HG02885 (cell line): ENCODE measurements around the gene KIR2DL4.
"Not testable (repeated sequence)": the region's sequence is repeated elsewhere in the genome, so short reads cannot be mapped to it uniquely, and the experiment has no call there.

Source experiments
- ATAC-seq: cut with Tn5 transposase; IDR thresholded peaks from one replicate; pipeline ENCODE4 v1.9.1; 2021; ENCODE audit warnings: mild to moderate bottlenecking; ENCODE audit not compliant: unreplicated experiment, poor library complexity

KIR2DL4 gene

GRCh38 chr19:54803410-54803809, at the start of gene KIR2DL4:
TSS of gene KIR2DL4 (plus strand) at chr19:54803610. CDS start at chr19:54803652, 42 bp downstream.
- no peak for ATAC-seq

- ATAC-seq, result not testable (repeated sequence)
These were observed 47.0 kb upstream of the KIR2DL4 start for GRCh38 chr19:54756204-54757110.

- not testable (repeated sequence) for ATAC-seq
These were observed 44.8 kb upstream of the KIR2DL4 start for GRCh38 chr19:54758577-54758976.

GRCh38 chr19:54764219-54764618, 39.2 kb upstream of the KIR2DL4 start:
- not testable (repeated sequence) for ATAC-seq

GRCh38 chr19:54766464-54766863, 36.9 kb upstream of the KIR2DL4 start:
- ATAC-seq, result not testable (repeated sequence)

GRCh38 chr19:54769646-54770045, 33.8 kb upstream of the KIR2DL4 start, which contains the start of gene KIR2DL1:
TSS of gene KIR2DL1 (plus strand) at chr19:54769793. CDS start at chr19:54769851, 58 bp downstream.
- ATAC-seq, result not testable (repeated sequence)

- ATAC-seq, result not testable (repeated sequence)
These were observed 32.9 kb upstream of the KIR2DL4 start for GRCh38 chr19:54770511-54770910.

- not testable (repeated sequence) for ATAC-seq
These were observed 32.1 kb upstream of the KIR2DL4 start for GRCh38 chr19:54771018-54771960.

GRCh38 chr19:54772666-54773065, 30.7 kb upstream of the KIR2DL4 start:
- ATAC-seq, result not testable (repeated sequence)

GRCh38 chr19:54775095-54775815, 28.2 kb upstream of the KIR2DL4 start:
- not testable (repeated sequence) for ATAC-seq

GRCh38 chr19:54775830-54776229, 27.6 kb upstream of the KIR2DL4 start:
- ATAC-seq, result not testable (repeated sequence)

GRCh38 chr19:54777851-54778250, 25.6 kb upstream of the KIR2DL4 start:
- ATAC-seq, result not testable (repeated sequence)

- ATAC-seq, result not testable (repeated sequence)
These were observed 24.5 kb upstream of the KIR2DL4 start for GRCh38 chr19:54778896-54779295.

- not testable (repeated sequence) for ATAC-seq
These were observed 20.5 kb upstream of the KIR2DL4 start for GRCh38 chr19:54782916-54783315.

GRCh38 chr19:54786091-54786723, 17.2 kb upstream of the KIR2DL4 start:
- not testable (repeated sequence) for ATAC-seq

- ATAC-seq, result not testable (repeated sequence)
These were observed 15.3 kb upstream of the KIR2DL4 start for GRCh38 chr19:54788154-54788553.

- no peak for ATAC-seq
These were observed 12.7 kb upstream of the KIR2DL4 start for GRCh38 chr19:54790711-54791110.

- ATAC-seq, result no peak
These were observed 11.9 kb upstream of the KIR2DL4 start for GRCh38 chr19:54791476-54791875.

GRCh38 chr19:54792814-54793213, 10.6 kb upstream of the KIR2DL4 start:
- ATAC-seq, result no peak
